Measurements from ENCODE around the gene TBX10.

Gene TBX10

DNA sequence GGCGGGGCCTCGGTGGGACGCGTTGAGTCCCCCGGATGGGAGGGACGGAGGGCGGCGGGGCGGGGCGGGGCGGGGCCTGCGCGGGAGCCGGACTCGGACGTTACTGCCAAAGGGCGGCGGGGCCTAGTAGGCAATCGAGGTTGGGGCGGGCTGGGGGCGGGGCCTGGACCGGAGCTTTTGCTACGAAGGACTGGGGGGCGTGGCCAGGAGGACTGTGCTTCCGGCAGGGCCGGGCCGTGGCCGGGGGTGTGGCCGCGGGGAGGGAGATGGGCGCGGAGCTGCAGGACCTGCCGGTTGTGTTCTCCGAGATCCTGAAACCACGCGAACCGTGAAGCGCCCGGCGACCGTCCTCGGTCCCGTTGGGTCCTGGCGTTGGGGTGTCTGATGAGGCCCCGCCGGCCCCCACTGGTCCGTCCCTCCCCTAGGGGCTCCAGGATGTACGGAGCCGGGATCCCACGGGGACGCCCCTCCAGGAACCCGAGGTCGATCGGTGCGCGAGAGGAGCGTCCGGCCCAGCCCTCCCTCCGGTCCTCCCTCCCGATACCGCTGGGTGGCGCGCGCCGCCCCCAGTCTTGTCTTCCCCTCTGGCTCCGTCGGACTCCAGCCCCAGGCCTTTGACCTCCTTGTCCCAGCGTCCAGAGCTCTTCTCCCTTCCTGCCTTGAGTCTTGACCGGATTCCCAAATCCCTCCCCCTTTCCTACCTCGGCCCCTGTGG, 9.2 kb downstream of the TBX10 start:
- no peaks in the 10 kb centered on the region for H3K36me3 ChIP-seq (ENCODE audit: control insufficient read depth in 1 of 2, insufficient read depth in 2 of 2, low read length in 2 of 2)
- no CpG with 5 or more reads among the region's 70 CpGs for WGBS (ENCODE audit: extremely low coverage, insufficient coverage, insufficient read length)

DNA sequence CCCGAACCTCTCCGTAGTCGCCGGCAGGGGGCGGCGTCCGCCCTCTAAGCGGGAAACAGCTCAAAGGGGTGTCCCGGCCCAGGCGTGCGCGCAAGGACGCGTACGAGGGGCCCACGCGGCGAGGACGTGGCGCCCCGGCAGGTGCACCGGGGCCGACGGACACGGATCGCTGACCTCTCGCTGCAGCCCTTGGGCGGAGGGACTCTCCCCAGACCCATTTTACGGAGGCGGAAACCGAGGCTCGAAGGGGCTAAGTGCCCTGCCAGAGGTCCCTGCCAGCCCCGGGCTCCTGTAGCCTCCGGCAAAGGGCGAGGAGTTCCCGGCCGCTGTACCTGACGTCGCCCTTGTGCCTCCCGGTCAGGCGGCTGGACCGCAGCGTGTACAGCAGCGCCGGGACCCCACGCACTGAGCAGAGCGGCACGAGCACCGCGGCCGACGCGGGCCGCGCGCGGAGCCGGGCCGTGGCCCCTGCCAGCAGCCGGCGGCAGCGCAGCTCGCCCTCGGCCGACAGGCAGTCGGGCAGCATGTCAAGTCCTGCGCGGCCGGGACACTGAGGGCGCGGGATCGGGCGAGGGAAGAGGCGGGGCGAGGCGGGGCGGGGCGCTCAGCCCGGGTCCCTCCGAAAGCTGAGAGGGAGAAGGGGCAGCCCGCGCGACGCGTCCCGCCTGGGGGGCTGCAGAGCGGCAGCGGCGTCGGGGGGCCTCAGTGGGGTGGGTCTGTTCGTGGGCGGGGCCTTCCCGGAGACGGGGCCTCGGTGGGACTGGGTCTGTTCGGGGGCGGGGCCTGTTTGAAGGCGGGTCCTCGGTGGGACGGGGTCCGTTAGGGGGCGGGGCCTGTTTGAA, 10.0 kb downstream of the TBX10 start, which contains the start of gene NUDT8:
Gene NUDT8, minus strand, starts transcription at position 552 of the 842 bp plus-strand sequence. Its CDS starts 26 bp downstream, at position 526.
- Histone ChIP-seq H3K36me3 (ENCODE audit: control insufficient read depth in 1 of 2, insufficient read depth in 2 of 2, low read length in 2 of 2) (no peaks in the 10 kb centered on the region), H2BK5ac (ENCODE audit: low read depth, low read length, poor library complexity) (peak within 1 kb of the TSS; percentile 55), H3K14ac (ENCODE audit: low read length) (peak within 1 kb of the TSS; percentile 89), H2BK12ac (ENCODE audit: low read length) (peak within 1 kb of the TSS; percentile 47), H4K91ac (ENCODE audit: low read depth, low read length) (peak within 1 kb of the TSS; percentile 64), H3K9ac (ENCODE audit: low read length) (peak within 1 kb of the TSS; percentile 79), H3K27me3 (ENCODE audit: insufficient read depth, low read length) (no peaks in the 10 kb centered on the region), H2AK5ac (ENCODE audit: low read length) (peak within 1 kb of the TSS; percentile 37), H3K18ac (ENCODE audit: low read length) (peak within 1 kb of the TSS; percentile 70), H3K9me3 (ENCODE audit: insufficient read depth, low read depth, low read length) (peaks cover 2% of the 10 kb centered on the region), H3K4ac (ENCODE audit: low read depth, low read length) (peak within 1 kb of the TSS; percentile 44), H3K27ac (ENCODE audit: low read depth, low read length) (peak within 1 kb of the TSS; percentile 67), H3K4me1 (ENCODE audit: control insufficient read depth in 1 of 2, insufficient read depth in 2 of 2, low read length in 2 of 2) (peaks cover 7 to 10% of the 10 kb centered on the region in 2 experiments), H3K79me2 (ENCODE audit: control insufficient read depth, insufficient read depth, low read length, poor library complexity) (peaks cover 2% of the 10 kb centered on the region), H4K8ac (ENCODE audit: low read depth, low read length) (peak within 1 kb of the TSS; percentile 92), H3K4me3 (ENCODE audit: low read depth, low read length) (peak within 1 kb of the TSS; percentile 80), H2AFZ (ENCODE audit: insufficient read depth, low read length, poor library complexity) (peak within 1 kb of the TSS; percentile 74), H2BK120ac (ENCODE audit: insufficient read depth, low read length, poor library complexity) (peak within 1 kb of the TSS; percentile 65), H4K12ac (ENCODE audit: low read depth, low read length) (peak within 1 kb of the TSS; percentile 89), H3K79me1 (ENCODE audit: low read length) (peaks cover 9% of the 10 kb centered on the region), H3K4me2 (ENCODE audit: low read length) (peak within 1 kb of the TSS; percentile 98), H3K23ac (ENCODE audit: low read length) (no peak within 1 kb of the TSS)
- WGBS (ENCODE audit: extremely low coverage, insufficient coverage, insufficient read length) = no CpG with 5 or more reads among the region's 102 CpGs
- peak; percentile 79 to 93 for DNase-seq

More for the DNA sequence above, 9.2 kb downstream of the TBX10 start:
- Histone ChIP-seq H3K4ac (ENCODE audit: low read depth, low read length) (peak overlapping the region; percentile 7), H3K79me2 (ENCODE audit: control insufficient read depth, insufficient read depth, low read length, poor library complexity) (peaks cover 2% of the 10 kb centered on the region), H2BK120ac (ENCODE audit: insufficient read depth, low read length, poor library complexity) (peak overlapping the region; percentile 65), H2BK12ac (ENCODE audit: low read length) (peak overlapping the region; percentile 47), H3K4me2 (ENCODE audit: low read length) (peak overlapping the region; percentile 97), H2BK5ac (ENCODE audit: low read depth, low read length, poor library complexity) (peak overlapping the region; percentile 55), H3K4me1 (ENCODE audit: control insufficient read depth in 1 of 2, insufficient read depth in 2 of 2, low read length in 2 of 2) (peaks cover 7 to 10% of the 10 kb centered on the region in 2 experiments), H3K23ac (ENCODE audit: low read length) (no peak overlapping the region), H3K27ac (ENCODE audit: low read depth, low read length) (peak overlapping the region; percentile 67), H3K9ac (ENCODE audit: low read length) (peak overlapping the region; percentile 51), H4K91ac (ENCODE audit: low read depth, low read length) (peak overlapping the region; percentile 64), H3K79me1 (ENCODE audit: low read length) (peaks cover 9% of the 10 kb centered on the region), H4K8ac (ENCODE audit: low read depth, low read length) (peak overlapping the region; percentile 92), H4K12ac (ENCODE audit: low read depth, low read length) (peak overlapping the region; percentile 89), H3K9me3 (ENCODE audit: insufficient read depth, low read depth, low read length) (peaks cover 2% of the 10 kb centered on the region), H2AFZ (ENCODE audit: insufficient read depth, low read length, poor library complexity) (peak overlapping the region; percentile 33), H3K4me3 (ENCODE audit: low read depth, low read length) (peak overlapping the region; percentile 80), H3K27me3 (ENCODE audit: insufficient read depth, low read length) (no peaks in the 10 kb centered on the region), H3K18ac (ENCODE audit: low read length) (peak overlapping the region; percentile 70), H2AK5ac (ENCODE audit: low read length) (no peak overlapping the region), H3K14ac (ENCODE audit: low read length) (peak overlapping the region; percentile 67)
- peak; percentile 98 to 99 for DNase-seq

DNA sequence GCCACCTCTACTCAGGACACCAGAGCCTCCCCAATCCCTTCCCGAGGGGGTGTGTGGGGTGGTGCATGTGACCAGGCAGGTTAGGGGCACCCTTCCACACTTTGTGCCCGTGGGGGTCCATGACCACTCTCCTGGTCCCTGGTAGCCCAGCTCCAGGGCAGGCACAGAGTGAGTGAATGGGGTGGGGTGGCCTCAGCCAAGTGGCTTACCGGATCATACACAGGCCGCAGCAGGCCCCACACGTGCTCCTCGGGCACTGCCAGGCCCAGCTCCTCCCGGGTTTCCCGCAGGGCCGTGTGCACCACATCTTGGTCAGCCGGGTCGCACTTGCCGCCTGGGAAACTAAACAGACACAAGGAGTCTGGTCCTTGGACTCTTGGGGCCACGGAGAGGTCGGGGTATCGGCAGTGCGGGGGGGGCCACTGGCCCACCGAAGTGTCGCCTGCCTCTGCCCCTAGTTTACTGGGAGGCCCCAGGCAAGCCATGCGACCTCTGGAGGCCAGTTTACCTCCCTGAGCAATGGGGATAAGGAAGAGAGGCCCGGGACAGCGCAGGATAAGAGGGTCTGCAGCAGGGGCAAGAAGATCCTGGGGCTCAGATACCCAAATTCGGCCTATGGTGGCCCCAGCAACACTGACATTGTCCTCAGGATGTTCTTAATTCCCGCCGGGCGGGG, 10.7 kb downstream of the TBX10 start:
- H3K9ac ChIP-seq (ENCODE audit: low read length) = no peak overlapping the region
- H2BK120ac ChIP-seq (ENCODE audit: insufficient read depth, low read length, poor library complexity) = no peak overlapping the region
- peaks cover 2% of the 10 kb centered on the region for H3K79me2 ChIP-seq (ENCODE audit: control insufficient read depth, insufficient read depth, low read length, poor library complexity)
- H3K9me3 ChIP-seq (ENCODE audit: insufficient read depth, low read depth, low read length) = peaks cover 2% of the 10 kb centered on the region
- H4K91ac ChIP-seq (ENCODE audit: low read depth, low read length) = no peak overlapping the region
- peaks cover 7 to 10% of the 10 kb centered on the region in 2 experiments for H3K4me1 ChIP-seq (ENCODE audit: control insufficient read depth in 1 of 2, insufficient read depth in 2 of 2, low read length in 2 of 2)
- no peak overlapping the region for H2BK5ac ChIP-seq (ENCODE audit: low read depth, low read length, poor library complexity)
- peak overlapping the region; percentile 14 for H4K12ac ChIP-seq (ENCODE audit: low read depth, low read length)
- no peak for DNase-seq
- no peaks in the 10 kb centered on the region for H3K27me3 ChIP-seq (ENCODE audit: insufficient read depth, low read length)
- no CpG with 5 or more reads among the region's 25 CpGs for WGBS (ENCODE audit: extremely low coverage, insufficient coverage, insufficient read length)
- H2BK12ac ChIP-seq (ENCODE audit: low read length) = no peak overlapping the region
- H3K79me1 ChIP-seq (ENCODE audit: low read length) = peaks cover 9% of the 10 kb centered on the region
- H2AFZ ChIP-seq (ENCODE audit: insufficient read depth, low read length, poor library complexity) = no peak overlapping the region
- H3K18ac ChIP-seq (ENCODE audit: low read length) = no peak overlapping the region
- no peak overlapping the region for H4K8ac ChIP-seq (ENCODE audit: low read depth, low read length)
- H3K4me2 ChIP-seq (ENCODE audit: low read length) = peak overlapping the region; percentile 98
- no peak overlapping the region for H3K4me3 ChIP-seq (ENCODE audit: low read depth, low read length)
- H2AK5ac ChIP-seq (ENCODE audit: low read length) = no peak overlapping the region
- no peak overlapping the region for H3K27ac ChIP-seq (ENCODE audit: low read depth, low read length)
- H3K36me3 ChIP-seq (ENCODE audit: control insufficient read depth in 1 of 2, insufficient read depth in 2 of 2, low read length in 2 of 2) = no peaks in the 10 kb centered on the region
- peak overlapping the region; percentile 13 for H3K4ac ChIP-seq (ENCODE audit: low read depth, low read length)
- H3K23ac ChIP-seq (ENCODE audit: low read length) = no peak overlapping the region
- H3K14ac ChIP-seq (ENCODE audit: low read length) = no peak overlapping the region
